Loucy (cell line): Measurements from ENCODE around the gene NAT8L.

ENCODE experiments used
- H2AFZ ChIP-seq: fragments of 200-600 bp; sonication (generic); 2 replicates; pipeline ENCODE4 v1.6.0; 2016; ENCODE audit warnings: antibody characterized with exemption, mild to moderate bottlenecking, low read length, moderate library complexity
- H3F3A ChIP-seq: fragments of 200-600 bp; 2 replicates; pipeline ENCODE4 v1.6.0; 2016; ENCODE audit warnings: antibody characterized with exemption, low read depth, mild to moderate bottlenecking
- H3K27me3 ChIP-seq: fragments of 200-600 bp; sonication (generic); 2 replicates; pipeline ENCODE4 v1.6.1; 2014; ENCODE audit warnings: low read length, mild to moderate bottlenecking; ENCODE audit not compliant: insufficient read depth, poor library complexity, severe bottlenecking
- H3K36me3 ChIP-seq: fragments of 200-600 bp; sonication (generic); 2 replicates; pipeline ENCODE4 v1.6.1; 2016; ENCODE audit warnings: low read length; ENCODE audit not compliant: insufficient read depth
- H3K4me1 ChIP-seq: fragments of 200-600 bp; sonication (generic); 2 replicates; pipeline ENCODE4 v1.5.1; 2014; ENCODE audit warnings: low read length, mild to moderate bottlenecking; ENCODE audit not compliant: insufficient read depth, poor library complexity, severe bottlenecking
- H3K4me2 ChIP-seq: fragments of 200-600 bp; sonication (generic); 2 replicates; pipeline ENCODE4 v1.6.0; 2014; ENCODE audit warnings: antibody characterized with exemption, low read length, low read depth, mild to moderate bottlenecking; ENCODE audit not compliant: poor library complexity, severe bottlenecking
- H3K4me3 ChIP-seq: fragments of 200-600 bp; sonication (generic); 2 replicates; pipeline ENCODE4 v1.5.1; 2014; ENCODE audit warnings: low read length, mild to moderate bottlenecking, mixed read lengths; ENCODE audit not compliant: poor library complexity, severe bottlenecking
- H3K79me2 ChIP-seq: fragments of 200-600 bp; sonication (generic); 2 replicates; pipeline ENCODE4 v1.6.1; 2014; ENCODE audit warnings: low read length; ENCODE audit not compliant: insufficient read depth
- H3K9ac ChIP-seq: fragments of 200-600 bp; sonication (generic); 2 replicates; pipeline ENCODE4 v1.6.0; 2014; ENCODE audit warnings: mild to moderate bottlenecking, low read depth, low read length, moderate library complexity; ENCODE audit not compliant: poor library complexity, severe bottlenecking
- H3K9me2 ChIP-seq: fragments of 200-600 bp; sonication (generic); replicated peaks from 2 replicates; pipeline ENCODE4 v1.6.1; 2016; ENCODE audit warnings: low read depth, low read length, mixed read lengths
- H3K9me3 ChIP-seq: fragments of 200-600 bp; sonication (generic); 2 replicates; pipeline ENCODE4 v1.6.1; 2014; ENCODE audit warnings: mild to moderate bottlenecking, antibody characterized with exemption, low read length, low read depth; ENCODE audit not compliant: insufficient read depth
- H4K20me1 ChIP-seq: fragments of 200-600 bp; sonication (generic); 2 replicates; pipeline ENCODE4 v1.6.0; 2014; ENCODE audit warnings: antibody characterized with exemption, low read length, mild to moderate bottlenecking; ENCODE audit not compliant: insufficient read depth, poor library complexity, severe bottlenecking
- EZH2phosphoT487 ChIP-seq: fragments of 200-600 bp; IDR thresholded peaks from 2 replicates; pipeline ENCODE4 v1.6.1; 2018; ENCODE audit warnings: antibody characterized with exemption, mild to moderate bottlenecking, moderate library complexity, borderline replicate concordance
- TF ChIP-seq, protein P1 (sequence below): fragments of 200-600 bp; sonication (generic); conservative IDR thresholded peaks from 2 replicates; pipeline ENCODE4 v1.5.1; 2014; ENCODE audit warnings: mild to moderate bottlenecking, antibody characterized with exemption, low read length

NAT8L gene, protein sequence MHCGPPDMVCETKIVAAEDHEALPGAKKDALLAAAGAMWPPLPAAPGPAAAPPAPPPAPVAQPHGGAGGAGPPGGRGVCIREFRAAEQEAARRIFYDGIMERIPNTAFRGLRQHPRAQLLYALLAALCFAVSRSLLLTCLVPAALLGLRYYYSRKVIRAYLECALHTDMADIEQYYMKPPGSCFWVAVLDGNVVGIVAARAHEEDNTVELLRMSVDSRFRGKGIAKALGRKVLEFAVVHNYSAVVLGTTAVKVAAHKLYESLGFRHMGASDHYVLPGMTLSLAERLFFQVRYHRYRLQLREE

DNA sequence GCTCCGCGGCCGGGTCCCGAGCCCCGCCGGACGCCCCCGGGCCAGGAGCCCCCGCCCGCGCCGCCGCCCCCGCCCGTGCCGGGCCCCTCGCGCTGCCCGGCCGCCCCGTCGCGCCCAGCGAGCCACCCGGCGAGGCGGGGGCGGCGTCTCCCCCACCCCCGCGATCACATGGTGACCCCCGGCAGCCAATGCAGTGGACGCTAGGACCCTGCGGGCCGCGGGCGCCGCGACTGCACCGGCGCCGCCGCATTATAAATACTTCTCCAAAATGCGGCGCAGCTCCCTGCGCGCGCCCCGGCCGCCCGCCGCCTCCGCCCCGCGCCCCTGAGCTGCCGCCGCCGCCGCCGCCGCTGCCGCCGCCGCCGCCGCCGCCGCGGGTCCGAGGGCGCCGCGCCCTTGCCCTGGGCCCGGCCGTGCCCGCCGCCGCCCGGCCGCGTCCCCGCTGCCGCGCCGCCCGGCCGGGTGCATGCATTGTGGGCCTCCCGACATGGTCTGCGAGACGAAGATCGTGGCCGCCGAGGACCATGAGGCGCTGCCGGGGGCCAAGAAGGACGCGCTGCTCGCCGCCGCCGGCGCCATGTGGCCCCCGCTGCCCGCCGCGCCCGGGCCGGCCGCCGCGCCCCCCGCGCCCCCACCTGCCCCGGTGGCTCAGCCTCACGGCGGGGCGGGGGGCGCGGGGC is at the start of gene NAT8L:
Gene NAT8L, plus strand, starts transcription at position 282 of the 680 bp plus-strand sequence. Its CDS starts 185 bp downstream, at position 467.
- H4K20me1 ChIP-seq = no peaks in the 10 kb centered on the region
- H3F3A ChIP-seq = no peaks in the 10 kb centered on the region
- no peaks in the 10 kb centered on the region for H3K36me3 ChIP-seq
- no peaks in the 10 kb centered on the region for H3K9me2 ChIP-seq
- H2AFZ ChIP-seq = peak within 1 kb of the TSS; percentile 60; the same call in 1 of the 2 replicates
- H3K27me3 ChIP-seq = peaks cover 4% of the 10 kb centered on the region
- TF ChIP-seq, protein P1, sequence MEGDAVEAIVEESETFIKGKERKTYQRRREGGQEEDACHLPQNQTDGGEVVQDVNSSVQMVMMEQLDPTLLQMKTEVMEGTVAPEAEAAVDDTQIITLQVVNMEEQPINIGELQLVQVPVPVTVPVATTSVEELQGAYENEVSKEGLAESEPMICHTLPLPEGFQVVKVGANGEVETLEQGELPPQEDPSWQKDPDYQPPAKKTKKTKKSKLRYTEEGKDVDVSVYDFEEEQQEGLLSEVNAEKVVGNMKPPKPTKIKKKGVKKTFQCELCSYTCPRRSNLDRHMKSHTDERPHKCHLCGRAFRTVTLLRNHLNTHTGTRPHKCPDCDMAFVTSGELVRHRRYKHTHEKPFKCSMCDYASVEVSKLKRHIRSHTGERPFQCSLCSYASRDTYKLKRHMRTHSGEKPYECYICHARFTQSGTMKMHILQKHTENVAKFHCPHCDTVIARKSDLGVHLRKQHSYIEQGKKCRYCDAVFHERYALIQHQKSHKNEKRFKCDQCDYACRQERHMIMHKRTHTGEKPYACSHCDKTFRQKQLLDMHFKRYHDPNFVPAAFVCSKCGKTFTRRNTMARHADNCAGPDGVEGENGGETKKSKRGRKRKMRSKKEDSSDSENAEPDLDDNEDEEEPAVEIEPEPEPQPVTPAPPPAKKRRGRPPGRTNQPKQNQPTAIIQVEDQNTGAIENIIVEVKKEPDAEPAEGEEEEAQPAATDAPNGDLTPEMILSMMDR = no peak
- no peak for TF ChIP-seq EZH2phosphoT487
- no peaks in the 10 kb centered on the region for H3K4me1 ChIP-seq
- H3K4me2 ChIP-seq = peak within 1 kb of the TSS; percentile 65
- no peak within 1 kb of the TSS for H3K9ac ChIP-seq
- H3K4me3 ChIP-seq = peak within 1 kb of the TSS; percentile 70
- H3K9me3 ChIP-seq = no peaks in the 10 kb centered on the region
- no peaks in the 10 kb centered on the region for H3K79me2 ChIP-seq

DNA sequence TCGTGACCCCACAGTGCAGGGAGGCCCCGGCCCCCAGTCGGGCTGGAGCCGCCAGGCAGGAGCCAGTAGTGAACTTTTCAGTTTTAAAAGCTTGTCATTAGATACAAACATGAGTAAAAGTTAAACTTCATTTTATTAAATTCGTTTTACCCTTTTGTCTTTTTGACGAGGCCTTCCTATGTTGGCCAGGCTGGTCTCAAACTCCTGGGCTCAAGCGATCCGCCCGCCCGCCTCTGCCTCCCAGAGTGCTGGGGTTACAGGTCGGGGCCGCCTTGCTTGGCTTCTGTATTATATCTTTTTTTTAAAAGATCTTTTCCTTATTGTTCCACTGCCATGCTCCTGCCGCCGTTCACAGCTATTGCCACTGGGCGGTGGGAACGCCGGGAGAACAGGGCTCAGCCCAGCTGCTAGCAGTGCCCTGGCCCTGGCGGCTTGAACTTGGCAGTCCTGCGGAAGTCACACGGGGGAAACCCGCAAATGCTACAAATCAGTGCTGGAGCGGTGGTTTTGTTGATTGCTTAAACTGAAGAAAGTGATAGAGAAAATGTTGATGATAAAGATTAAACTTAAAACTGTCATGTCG is 49.4 kb upstream of the NAT8L start:
- Histone ChIP-seq H3K9me3 (no peaks in the 10 kb centered on the region), H3K36me3 (no peaks in the 10 kb centered on the region), H3K27me3 (no peaks in the 10 kb centered on the region), H4K20me1 (peaks cover 32% of the 10 kb centered on the region), H3K4me3 (peak overlapping the region; percentile 75), H3K79me2 (peaks cover 40% of the 10 kb centered on the region), H2AFZ (peak overlapping the region; percentile 96), H3F3A (no peaks in the 10 kb centered on the region), H3K9me2 (no peaks in the 10 kb centered on the region), H3K4me1 (peaks cover 25% of the 10 kb centered on the region), H3K4me2 (peak overlapping the region; percentile 79), H3K9ac (peak overlapping the region; percentile 84)
- no peak for TF ChIP-seq EZH2phosphoT487
- TF ChIP-seq, protein P1 = no peak

DNA sequence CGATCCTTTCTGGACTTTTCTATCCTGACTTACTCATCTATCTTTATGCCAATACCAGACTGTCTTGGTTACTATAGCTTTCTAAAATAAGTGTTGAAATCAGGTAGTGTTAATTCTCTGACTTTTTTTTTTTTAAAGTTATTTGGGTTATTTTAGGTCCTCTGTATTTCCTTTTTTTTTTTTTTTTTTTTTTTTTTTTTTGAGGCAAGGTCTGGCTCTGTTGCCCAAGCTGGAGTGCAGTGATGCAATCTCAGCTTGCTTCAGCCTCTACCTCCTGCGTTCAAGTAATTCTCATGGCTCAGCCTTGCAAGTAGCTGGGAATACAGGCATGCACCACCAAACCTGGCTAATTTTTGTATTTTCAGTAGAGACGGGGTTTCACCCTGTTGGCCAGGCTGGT is 47.5 kb upstream of the NAT8L start:
- Histone ChIP-seq H3K4me1 (peaks cover 15% of the 10 kb centered on the region), H4K20me1 (peaks cover 15% of the 10 kb centered on the region), H3K9me2 (no peaks in the 10 kb centered on the region), H3K79me2 (peaks cover 22% of the 10 kb centered on the region), H3K4me2 (no peak overlapping the region), H3K9ac (no peak overlapping the region), H3K9me3 (no peaks in the 10 kb centered on the region), H2AFZ (no peak overlapping the region), H3K27me3 (no peaks in the 10 kb centered on the region), H3K4me3 (no peak overlapping the region), H3F3A (no peaks in the 10 kb centered on the region), H3K36me3 (no peaks in the 10 kb centered on the region)
- TF ChIP-seq EZH2phosphoT487 = no peak
- TF ChIP-seq, protein P1 = no peak
